M059J (cell line): Measurements from ENCODE around the gene ATG2B. TPM values are rescaled to one million over a fixed set of nuclear protein-coding genes. Genes with fewer than 3 reads are reported as not detected.

Source experiments
- total RNA-seq: library from RNA; depleted of rRNA; stranded (reverse); fragments of >200 nt; shearing (Covaris generic); gene quantifications from 2 replicates; pipeline ENCODE4 v1.2.3, GENCODE V29; 2014; rRNA removed

ATG2B gene
- total RNA-seq, 1 experiment from 2014 or later: 7.6 TPM

Other genes with a start within 250 kb of the ATG2B start
- 2.6 and 3.8 TPM in 2 replicates for gene BDKRB2, start 158.5 kb downstream of the ATG2B start, total RNA-seq
- gene BDKRB1, start 107.1 kb downstream of the ATG2B start, total RNA-seq: 0.10 and 1.7 TPM in 2 replicates
- 16.4 and 23.0 TPM in 2 replicates for gene GSKIP, start 185 bp upstream of the ATG2B start, total RNA-seq
- gene AK7, start 28.8 kb upstream of the ATG2B start, total RNA-seq: 0.05 and 1.4 TPM in 2 replicates
- gene PAPOLA, start 139.0 kb upstream of the ATG2B start, total RNA-seq: 56.7 and 62.4 TPM in 2 replicates